ENCODE measurements around the gene HAL.

The HAL gene

GRCh38 chr12:95942524-95943329 is 53.4 kb downstream of the HAL start, which contains the start of gene CCDC38 (continued):
- TF ChIP-seq ZBTB11 (tag by site-specific recombination; conservative IDR thresholded peaks at IDR 0.05; ENCODE audit: low read depth) (peak; percentile 98), IKZF3 (tag by site-specific recombination; IDR thresholded peaks at IDR 0.05) (no peak), WT1 (tag by site-specific recombination; IDR thresholded peaks at IDR 0.05) (no peak; the same call in none of the 2 replicates), REPIN1 (tag by site-specific recombination; IDR thresholded peaks at IDR 0.05; ENCODE audit: low read depth) (no peak), SCRT2 (tag by site-specific recombination; IDR thresholded peaks at IDR 0.05) (peak; percentile 73), ZBTB21 (tag by site-specific recombination; IDR thresholded peaks at IDR 0.05) (0 out of 2 replicates have a peak, but pooled peaks have one; percentile 27), ZNF776 (tag by site-specific recombination; IDR thresholded peaks at IDR 0.05; ENCODE audit: borderline replicate concordance) (no peak), ZNF621 (tag by site-specific recombination; IDR thresholded peaks at IDR 0.05) (no peak), ZBTB8A (tag by site-specific recombination; IDR thresholded peaks at IDR 0.05) (no peak), ZNF585B (tag by site-specific recombination; IDR thresholded peaks at IDR 0.05) (no peak), OVOL3 (tag by site-specific recombination; IDR thresholded peaks at IDR 0.05) (no peak), ZNF654 (tag by site-specific recombination; IDR thresholded peaks at IDR 0.05; ENCODE audit: low read depth) (no peak), EGR2 (tag by site-specific recombination; IDR thresholded peaks at IDR 0.05; ENCODE audit: low read depth) (no peak; the same call in 1 of the 2 replicates), ZNF114 (tag by site-specific recombination; IDR thresholded peaks at IDR 0.05) (no peak), ZNF645 (tag by site-specific recombination; IDR thresholded peaks at IDR 0.05) (no peak), ZFP37 (tag by site-specific recombination; IDR thresholded peaks at IDR 0.05) (peak; percentile 78; the same call in 1 of the 2 replicates), KLF7 (tag by site-specific recombination; IDR thresholded peaks at IDR 0.05; ENCODE audit: borderline replicate concordance) (no peak), ZNF404 (tag by site-specific recombination; IDR thresholded peaks at IDR 0.05) (no peak), ZNF239 (tag by site-specific recombination; IDR thresholded peaks at IDR 0.05) (no peak), ZNF768 (tag by site-specific recombination; IDR thresholded peaks at IDR 0.05) (no peak), ZNF10 (tag by site-specific recombination; IDR thresholded peaks at IDR 0.05) (no peak), ZFP3 (tag by site-specific recombination; IDR thresholded peaks at IDR 0.05; ENCODE audit: low read depth) (no peak), TRIM28 (IDR thresholded peaks at IDR 0.05; ENCODE audit: borderline replicate concordance, low read length) (no peak), HOXA7 (CRISPR knock-in tag; IDR thresholded peaks at IDR 0.05; ENCODE audit: borderline replicate concordance) (no peak)
- TF ChIP-seq, protein P1, sequence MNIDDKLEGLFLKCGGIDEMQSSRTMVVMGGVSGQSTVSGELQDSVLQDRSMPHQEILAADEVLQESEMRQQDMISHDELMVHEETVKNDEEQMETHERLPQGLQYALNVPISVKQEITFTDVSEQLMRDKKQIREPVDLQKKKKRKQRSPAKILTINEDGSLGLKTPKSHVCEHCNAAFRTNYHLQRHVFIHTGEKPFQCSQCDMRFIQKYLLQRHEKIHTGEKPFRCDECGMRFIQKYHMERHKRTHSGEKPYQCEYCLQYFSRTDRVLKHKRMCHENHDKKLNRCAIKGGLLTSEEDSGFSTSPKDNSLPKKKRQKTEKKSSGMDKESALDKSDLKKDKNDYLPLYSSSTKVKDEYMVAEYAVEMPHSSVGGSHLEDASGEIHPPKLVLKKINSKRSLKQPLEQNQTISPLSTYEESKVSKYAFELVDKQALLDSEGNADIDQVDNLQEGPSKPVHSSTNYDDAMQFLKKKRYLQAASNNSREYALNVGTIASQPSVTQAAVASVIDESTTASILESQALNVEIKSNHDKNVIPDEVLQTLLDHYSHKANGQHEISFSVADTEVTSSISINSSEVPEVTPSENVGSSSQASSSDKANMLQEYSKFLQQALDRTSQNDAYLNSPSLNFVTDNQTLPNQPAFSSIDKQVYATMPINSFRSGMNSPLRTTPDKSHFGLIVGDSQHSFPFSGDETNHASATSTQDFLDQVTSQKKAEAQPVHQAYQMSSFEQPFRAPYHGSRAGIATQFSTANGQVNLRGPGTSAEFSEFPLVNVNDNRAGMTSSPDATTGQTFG (tag by site-specific recombination; IDR thresholded peaks at IDR 0.05; ENCODE audit: borderline replicate concordance) = no peak
- TF ChIP-seq, protein P2, sequence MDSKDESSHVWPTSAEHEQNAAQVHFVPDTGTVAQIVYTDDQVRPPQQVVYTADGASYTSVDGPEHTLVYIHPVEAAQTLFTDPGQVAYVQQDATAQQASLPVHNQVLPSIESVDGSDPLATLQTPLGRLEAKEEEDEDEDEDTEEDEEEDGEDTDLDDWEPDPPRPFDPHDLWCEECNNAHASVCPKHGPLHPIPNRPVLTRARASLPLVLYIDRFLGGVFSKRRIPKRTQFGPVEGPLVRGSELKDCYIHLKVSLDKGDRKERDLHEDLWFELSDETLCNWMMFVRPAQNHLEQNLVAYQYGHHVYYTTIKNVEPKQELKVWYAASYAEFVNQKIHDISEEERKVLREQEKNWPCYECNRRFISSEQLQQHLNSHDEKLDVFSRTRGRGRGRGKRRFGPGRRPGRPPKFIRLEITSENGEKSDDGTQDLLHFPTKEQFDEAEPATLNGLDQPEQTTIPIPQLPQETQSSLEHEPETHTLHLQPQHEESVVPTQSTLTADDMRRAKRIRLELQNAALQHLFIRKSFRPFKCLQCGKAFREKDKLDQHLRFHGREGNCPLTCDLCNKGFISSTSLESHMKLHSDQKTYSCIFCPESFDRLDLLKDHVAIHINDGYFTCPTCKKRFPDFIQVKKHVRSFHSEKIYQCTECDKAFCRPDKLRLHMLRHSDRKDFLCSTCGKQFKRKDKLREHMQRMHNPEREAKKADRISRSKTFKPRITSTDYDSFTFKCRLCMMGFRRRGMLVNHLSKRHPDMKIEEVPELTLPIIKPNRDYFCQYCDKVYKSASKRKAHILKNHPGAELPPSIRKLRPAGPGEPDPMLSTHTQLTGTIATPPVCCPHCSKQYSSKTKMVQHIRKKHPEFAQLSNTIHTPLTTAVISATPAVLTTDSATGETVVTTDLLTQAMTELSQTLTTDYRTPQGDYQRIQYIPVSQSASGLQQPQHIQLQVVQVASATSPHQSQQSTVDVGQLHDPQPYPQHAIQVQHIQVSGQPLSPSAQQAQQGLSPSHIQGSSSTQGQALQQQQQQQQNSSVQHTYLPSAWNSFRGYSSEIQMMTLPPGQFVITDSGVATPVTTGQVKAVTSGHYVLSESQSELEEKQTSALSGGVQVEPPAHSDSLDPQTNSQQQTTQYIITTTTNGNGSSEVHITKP (tag by site-specific recombination; IDR thresholded peaks at IDR 0.05) = peak; percentile 70; the same call in 1 of the 2 replicates
- TF ChIP-seq, protein P3, sequence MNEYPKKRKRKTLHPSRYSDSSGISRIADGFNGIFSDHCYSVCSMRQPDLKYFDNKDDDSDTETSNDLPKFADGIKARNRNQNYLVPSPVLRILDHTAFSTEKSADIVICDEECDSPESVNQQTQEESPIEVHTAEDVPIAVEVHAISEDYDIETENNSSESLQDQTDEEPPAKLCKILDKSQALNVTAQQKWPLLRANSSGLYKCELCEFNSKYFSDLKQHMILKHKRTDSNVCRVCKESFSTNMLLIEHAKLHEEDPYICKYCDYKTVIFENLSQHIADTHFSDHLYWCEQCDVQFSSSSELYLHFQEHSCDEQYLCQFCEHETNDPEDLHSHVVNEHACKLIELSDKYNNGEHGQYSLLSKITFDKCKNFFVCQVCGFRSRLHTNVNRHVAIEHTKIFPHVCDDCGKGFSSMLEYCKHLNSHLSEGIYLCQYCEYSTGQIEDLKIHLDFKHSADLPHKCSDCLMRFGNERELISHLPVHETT (tag by site-specific recombination; IDR thresholded peaks at IDR 0.05) = no peak; the same call in 1 of the 2 replicates
